ENCODE data around the gene AMBRA1. TPM values are rescaled to one million over a fixed set of nuclear protein-coding genes. Genes with fewer than 3 reads are reported as not detected.

AMBRA1 gene
- total and polyA plus RNA-seq, 2 donors: 8.7 to 20.6 TPM

DNA sequence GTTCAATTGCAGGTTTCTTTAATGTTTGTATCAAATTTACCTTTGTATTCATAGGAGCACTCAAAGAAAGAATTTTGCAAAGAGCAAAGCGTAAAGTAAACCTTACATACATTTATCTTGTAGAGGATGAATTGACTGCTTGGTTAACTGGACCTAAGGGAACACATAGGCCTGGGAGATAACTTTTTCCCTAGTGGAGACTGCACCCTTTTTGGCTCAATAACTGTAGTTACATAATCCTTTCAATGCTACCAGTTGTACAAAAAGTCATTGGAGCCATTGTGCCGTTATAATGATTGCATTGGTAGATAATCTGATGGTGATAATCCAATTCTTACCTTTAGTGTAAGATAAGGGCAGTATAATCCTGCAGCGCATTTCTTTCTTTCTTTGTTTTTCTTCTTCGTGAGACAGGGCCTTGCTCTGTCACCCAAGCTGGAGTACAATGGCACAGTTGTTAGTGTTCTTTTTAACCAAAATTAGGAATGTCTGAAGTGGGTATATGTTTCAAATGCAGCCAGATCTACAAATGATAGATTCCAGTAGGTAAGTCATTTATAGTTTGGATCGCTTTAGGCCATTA is 41.8 kb upstream of the AMBRA1 start:
- peaks cover 23 to 45% of the 10 kb centered on the region in 2 donors for H3K36me3 ChIP-seq (ENCODE audit: control insufficient read depth in 2 of 2, insufficient read depth in 2 of 2, low read length in 1 of 2)
- H3K4me3 ChIP-seq (ENCODE audit: low read length in 2 of 2): no peak overlapping the region
- no peak overlapping the region for H3K27ac ChIP-seq (ENCODE audit: low read depth in 1 of 2, low read length in 1 of 2)
- H3K27me3 ChIP-seq (ENCODE audit: control insufficient read depth in 2 of 2, insufficient read depth in 1 of 2, low read length in 1 of 2): no peaks in the 10 kb centered on the region
- no peak for DNase-seq (ENCODE audit: low read depth in 6 of 9, low spot score in 9 of 9)
- 98% methylated on average over 5 of the region's 5 CpGs for WGBS
- H3K9me3 ChIP-seq (ENCODE audit: control insufficient read depth in 2 of 2, insufficient read depth in 1 of 2, low read length in 1 of 2): no peaks in the 10 kb centered on the region
- no peaks in the 10 kb centered on the region for H3K4me1 ChIP-seq (ENCODE audit: control insufficient read depth in 2 of 2, insufficient read depth in 2 of 2, low read length in 2 of 2)

- 99% methylated on average over 22 of the region's 22 CpGs for WGBS
- peaks cover 27 to 49% of the 10 kb centered on the region in 2 donors for H3K36me3 ChIP-seq (ENCODE audit: control insufficient read depth in 2 of 2, insufficient read depth in 2 of 2, low read length in 1 of 2)
Measured at GRCh38 chr11:46633291-46634217, 39.7 kb upstream of the AMBRA1 start.

GRCh38 chr11:46632502-46632901 is 38.7 kb upstream of the AMBRA1 start:
- H3K4me1 ChIP-seq (ENCODE audit: control insufficient read depth in 2 of 2, insufficient read depth in 2 of 2, low read length in 2 of 2): no peaks in the 10 kb centered on the region
- DNase-seq (ENCODE audit: low read depth in 6 of 9, low spot score in 9 of 9): no peak
- peaks cover 30 to 47% of the 10 kb centered on the region in 2 donors for H3K36me3 ChIP-seq (ENCODE audit: control insufficient read depth in 2 of 2, insufficient read depth in 2 of 2, low read length in 1 of 2)
- no peak overlapping the region for H3K4me3 ChIP-seq (ENCODE audit: low read length in 2 of 2)
- WGBS: 82% methylated on average over 1 of the region's 1 CpG
- no peaks in the 10 kb centered on the region for H3K9me3 ChIP-seq (ENCODE audit: control insufficient read depth in 2 of 2, insufficient read depth in 1 of 2, low read length in 1 of 2)
- H3K27me3 ChIP-seq (ENCODE audit: control insufficient read depth in 2 of 2, insufficient read depth in 1 of 2, low read length in 1 of 2): no peaks in the 10 kb centered on the region
- H3K27ac ChIP-seq (ENCODE audit: low read depth in 1 of 2, low read length in 1 of 2): no peak overlapping the region

More at GRCh38 chr11:46633291-46634217, 39.7 kb upstream of the AMBRA1 start:
- Histone ChIP-seq H3K27me3 (ENCODE audit: control insufficient read depth in 2 of 2, insufficient read depth in 1 of 2, low read length in 1 of 2) (no peaks in the 10 kb centered on the region), H3K27ac (ENCODE audit: low read depth in 1 of 2, low read length in 1 of 2) (no peak overlapping the region), H3K4me1 (ENCODE audit: control insufficient read depth in 2 of 2, insufficient read depth in 2 of 2, low read length in 2 of 2) (no peaks in the 10 kb centered on the region), H3K4me3 (ENCODE audit: low read length in 2 of 2) (no peak overlapping the region), H3K9me3 (ENCODE audit: control insufficient read depth in 2 of 2, insufficient read depth in 1 of 2, low read length in 1 of 2) (no peaks in the 10 kb centered on the region)
- no peak for DNase-seq (ENCODE audit: low read depth in 6 of 9, low spot score in 9 of 9)

- H3K27me3 ChIP-seq (ENCODE audit: control insufficient read depth in 2 of 2, insufficient read depth in 1 of 2, low read length in 1 of 2): no peaks in the 10 kb centered on the region
- H3K4me3 ChIP-seq (ENCODE audit: low read length in 2 of 2): no peak overlapping the region
- 98% methylated on average over 2 of the region's 2 CpGs for WGBS
- H3K36me3 ChIP-seq (ENCODE audit: control insufficient read depth in 2 of 2, insufficient read depth in 2 of 2, low read length in 1 of 2): peaks cover 29 to 49% of the 10 kb centered on the region in 2 donors
- H3K4me1 ChIP-seq (ENCODE audit: control insufficient read depth in 2 of 2, insufficient read depth in 2 of 2, low read length in 2 of 2): no peaks in the 10 kb centered on the region
- H3K9me3 ChIP-seq (ENCODE audit: control insufficient read depth in 2 of 2, insufficient read depth in 1 of 2, low read length in 1 of 2): no peaks in the 10 kb centered on the region
- H3K27ac ChIP-seq (ENCODE audit: low read depth in 1 of 2, low read length in 1 of 2): no peak overlapping the region
- DNase-seq (ENCODE audit: low read depth in 6 of 9, low spot score in 9 of 9): no peak
Measured at GRCh38 chr11:46631676-46632075, 37.9 kb upstream of the AMBRA1 start.

GRCh38 chr11:46630237-46630636 is 36.4 kb upstream of the AMBRA1 start:
- WGBS: 100% methylated on average over 1 of the region's 1 CpG
- Histone ChIP-seq H3K27me3 (ENCODE audit: control insufficient read depth in 2 of 2, insufficient read depth in 1 of 2, low read length in 1 of 2) (no peaks in the 10 kb centered on the region), H3K4me3 (ENCODE audit: low read length in 2 of 2) (no peak overlapping the region), H3K27ac (ENCODE audit: low read depth in 1 of 2, low read length in 1 of 2) (no peak overlapping the region), H3K4me1 (ENCODE audit: control insufficient read depth in 2 of 2, insufficient read depth in 2 of 2, low read length in 2 of 2) (no peaks in the 10 kb centered on the region), H3K36me3 (ENCODE audit: control insufficient read depth in 2 of 2, insufficient read depth in 2 of 2, low read length in 1 of 2) (peaks cover 37 to 55% of the 10 kb centered on the region in 2 donors), H3K9me3 (ENCODE audit: control insufficient read depth in 2 of 2, insufficient read depth in 1 of 2, low read length in 1 of 2) (no peaks in the 10 kb centered on the region)
- DNase-seq (ENCODE audit: low read depth in 6 of 9, low spot score in 9 of 9): no peak

DNA sequence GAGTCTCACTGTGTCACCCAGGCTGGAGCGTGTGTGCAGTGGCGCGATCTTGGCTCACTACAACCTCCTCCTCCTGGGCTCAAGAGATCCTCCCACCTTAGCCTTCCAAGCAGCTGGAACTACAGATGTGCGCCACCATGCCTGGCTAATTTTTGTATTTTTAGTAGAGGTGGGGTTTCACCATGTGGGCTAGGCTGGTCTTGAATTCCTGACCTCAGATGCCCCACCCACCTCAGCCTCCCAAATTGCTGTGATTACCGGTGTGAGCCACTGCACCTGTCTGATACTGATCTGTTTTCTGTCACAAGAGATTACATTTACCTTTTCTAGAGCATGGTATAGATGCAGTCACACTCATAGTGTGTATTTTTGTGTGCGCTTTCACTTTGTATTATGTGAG is 35.1 kb upstream of the AMBRA1 start:
- DNase-seq (ENCODE audit: low read depth in 6 of 9, low spot score in 9 of 9): no peak
- no peaks in the 10 kb centered on the region for H3K4me1 ChIP-seq (ENCODE audit: control insufficient read depth in 2 of 2, insufficient read depth in 2 of 2, low read length in 2 of 2)
- no peaks in the 10 kb centered on the region for H3K9me3 ChIP-seq (ENCODE audit: control insufficient read depth in 2 of 2, insufficient read depth in 1 of 2, low read length in 1 of 2)
- no peaks in the 10 kb centered on the region for H3K27me3 ChIP-seq (ENCODE audit: control insufficient read depth in 2 of 2, insufficient read depth in 1 of 2, low read length in 1 of 2)
- H3K4me3 ChIP-seq (ENCODE audit: low read length in 2 of 2): no peak overlapping the region
- peaks cover 45 to 64% of the 10 kb centered on the region in 2 donors for H3K36me3 ChIP-seq (ENCODE audit: control insufficient read depth in 2 of 2, insufficient read depth in 2 of 2, low read length in 1 of 2)
- no peak overlapping the region for H3K27ac ChIP-seq (ENCODE audit: low read depth in 1 of 2, low read length in 1 of 2)
- WGBS: 97% methylated on average over 6 of the region's 6 CpGs

GRCh38 chr11:46625406-46625805 is 31.6 kb upstream of the AMBRA1 start:
- no peak for DNase-seq (ENCODE audit: low read depth in 6 of 9, low spot score in 9 of 9)
- Histone ChIP-seq H3K36me3 (ENCODE audit: control insufficient read depth in 2 of 2, insufficient read depth in 2 of 2, low read length in 1 of 2) (peaks cover 50 to 54% of the 10 kb centered on the region in 2 donors), H3K4me1 (ENCODE audit: control insufficient read depth in 2 of 2, insufficient read depth in 2 of 2, low read length in 2 of 2) (peaks cover 0 to 2% of the 10 kb centered on the region in 2 donors), H3K27me3 (ENCODE audit: control insufficient read depth in 2 of 2, insufficient read depth in 1 of 2, low read length in 1 of 2) (no peaks in the 10 kb centered on the region), H3K27ac (ENCODE audit: low read depth in 1 of 2, low read length in 1 of 2) (no peak overlapping the region), H3K4me3 (ENCODE audit: low read length in 2 of 2) (no peak overlapping the region), H3K9me3 (ENCODE audit: control insufficient read depth in 2 of 2, insufficient read depth in 1 of 2, low read length in 1 of 2) (no peaks in the 10 kb centered on the region)
- 98% methylated on average over 3 of the region's 3 CpGs for WGBS

DNA sequence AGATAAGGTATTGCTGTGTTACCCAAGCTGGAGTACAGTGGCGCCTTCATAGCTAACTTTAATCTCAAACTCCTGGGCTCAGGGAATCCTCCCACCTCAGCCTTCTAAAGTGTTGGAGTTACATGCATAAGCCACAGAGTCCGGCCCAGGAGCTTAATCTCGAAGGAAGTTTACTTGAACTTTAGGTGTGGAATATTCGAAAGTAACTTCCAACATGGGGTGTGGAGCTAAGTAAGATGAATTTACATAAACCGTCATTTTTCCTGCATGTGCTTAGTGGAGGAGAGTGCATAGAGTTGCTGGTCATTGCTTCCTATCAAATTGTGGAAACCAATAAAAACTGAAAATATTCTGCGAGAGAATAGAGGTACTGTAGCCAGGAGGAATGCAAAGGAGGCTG is 25.0 kb upstream of the AMBRA1 start:
- Histone ChIP-seq H3K4me3 (ENCODE audit: low read length in 2 of 2) (no peak overlapping the region), H3K4me1 (ENCODE audit: control insufficient read depth in 2 of 2, insufficient read depth in 2 of 2, low read length in 2 of 2) (peaks cover 12 to 14% of the 10 kb centered on the region in 2 donors), H3K9me3 (ENCODE audit: control insufficient read depth in 2 of 2, insufficient read depth in 1 of 2, low read length in 1 of 2) (peaks cover 0 to 1% of the 10 kb centered on the region in 2 donors), H3K27ac (ENCODE audit: low read depth in 1 of 2, low read length in 1 of 2) (no peak overlapping the region), H3K36me3 (ENCODE audit: control insufficient read depth in 2 of 2, insufficient read depth in 2 of 2, low read length in 1 of 2) (peaks cover 13 to 15% of the 10 kb centered on the region in 2 donors), H3K27me3 (ENCODE audit: control insufficient read depth in 2 of 2, insufficient read depth in 1 of 2, low read length in 1 of 2) (no peaks in the 10 kb centered on the region)
- no peak for DNase-seq (ENCODE audit: low read depth in 6 of 9, low spot score in 9 of 9)
- WGBS: 94% methylated on average over 6 of the region's 6 CpGs

DNA sequence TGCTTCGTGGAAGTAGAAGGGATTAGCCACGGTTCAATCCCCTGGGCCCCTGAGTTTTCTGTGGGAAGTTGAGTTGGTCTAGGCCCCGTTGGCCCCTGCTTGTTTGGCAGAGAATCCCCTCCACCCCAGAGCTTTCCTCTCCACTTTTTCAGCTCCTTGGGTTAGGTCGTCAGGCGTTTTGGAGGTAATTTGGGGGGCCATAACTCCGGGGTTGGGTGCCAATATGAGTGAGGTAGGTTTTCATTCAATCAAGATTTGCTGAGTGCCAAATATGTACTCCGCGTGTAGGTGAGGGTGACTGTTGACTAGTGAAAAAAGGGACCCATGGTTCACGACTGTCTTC is 24.1 kb upstream of the AMBRA1 start:
- Histone ChIP-seq H3K27me3 (ENCODE audit: control insufficient read depth in 2 of 2, insufficient read depth in 1 of 2, low read length in 1 of 2) (no peaks in the 10 kb centered on the region), H3K4me1 (ENCODE audit: control insufficient read depth in 2 of 2, insufficient read depth in 2 of 2, low read length in 2 of 2) (peaks cover 12 to 14% of the 10 kb centered on the region in 2 donors)

More for the DNA sequence above, 24.1 kb upstream of the AMBRA1 start:
- WGBS: 3% methylated on average over 9 of the region's 9 CpGs
- Histone ChIP-seq H3K36me3 (ENCODE audit: control insufficient read depth in 2 of 2, insufficient read depth in 2 of 2, low read length in 1 of 2) (peaks cover 11 to 14% of the 10 kb centered on the region in 2 donors), H3K9me3 (ENCODE audit: control insufficient read depth in 2 of 2, insufficient read depth in 1 of 2, low read length in 1 of 2) (peaks cover 0 to 1% of the 10 kb centered on the region in 2 donors), H3K4me3 (ENCODE audit: low read length in 2 of 2) (peak overlapping the region; percentile 100), H3K27ac (ENCODE audit: low read depth in 1 of 2, low read length in 1 of 2) (peak overlapping the region; percentile 98 to 99)
- peak in 1 of 9 donors; percentile 18 for DNase-seq (ENCODE audit: low read depth in 6 of 9, low spot score in 9 of 9)
